Heart left ventricle (tissue), 13 donors: ENCODE data around the gene FOXK1.

Experiments used
- POLR2A ChIP-seq, 2 donors: fragments of 450-650 bp; IDR thresholded peaks; one replicate each; pipeline ENCODE4 v1.6.1; 2017; ENCODE audit warnings: antibody characterized with exemption in 2 of 2, mild to moderate bottlenecking in 2 of 2, moderate library complexity in 2 of 2
- TF ChIP-seq, protein P1 (sequence below), 12 donors: fragments of 200-600 bp; sonication (generic) in 4 of 12; IDR thresholded peaks; one replicate each; pipeline versions ENCODE4 v1.5.0 to v1.8.0; 2018 to 2022; ENCODE audit warnings: antibody characterized with exemption in 12 of 12, mild to moderate bottlenecking in 5 of 12
- donor health status: ischemic (EF 13 %, LVEDD 7.1; RV severe dilation, severe dysfunction).
- donor health status: DM: no; HTN: yes; CAD: no.
- donor health status: DM: no; HTN: no; CAD: no.
- donor health status: ischemic (EF 25% LVEDD 6.9; RV normal size, moderate dysfunction).
- donor health status: ischemic (EF 25% LVEDD 5.7; RV mildly dilated, moderate dysfunction).
- donor health status: ischemic (EF 35%, LVEDD 5.7; RV mildly dilated, moderate dysfunction).
- donor health status: nonischemic (EF 11% LVEDD 7.7; RV severe dilation, severe dysfunction).
- donor health status: DM: yes; HTN: yes; CAD: no.
- donor health status: PGD.
- donor health status: ischemic (EF 29% LVEDD 5.4; RV normal size, mild dysfunction).
- donor health status: nonischemic (EF 23%, LVEDD 6.1; RV moderate dilation, normal function).

DNA sequence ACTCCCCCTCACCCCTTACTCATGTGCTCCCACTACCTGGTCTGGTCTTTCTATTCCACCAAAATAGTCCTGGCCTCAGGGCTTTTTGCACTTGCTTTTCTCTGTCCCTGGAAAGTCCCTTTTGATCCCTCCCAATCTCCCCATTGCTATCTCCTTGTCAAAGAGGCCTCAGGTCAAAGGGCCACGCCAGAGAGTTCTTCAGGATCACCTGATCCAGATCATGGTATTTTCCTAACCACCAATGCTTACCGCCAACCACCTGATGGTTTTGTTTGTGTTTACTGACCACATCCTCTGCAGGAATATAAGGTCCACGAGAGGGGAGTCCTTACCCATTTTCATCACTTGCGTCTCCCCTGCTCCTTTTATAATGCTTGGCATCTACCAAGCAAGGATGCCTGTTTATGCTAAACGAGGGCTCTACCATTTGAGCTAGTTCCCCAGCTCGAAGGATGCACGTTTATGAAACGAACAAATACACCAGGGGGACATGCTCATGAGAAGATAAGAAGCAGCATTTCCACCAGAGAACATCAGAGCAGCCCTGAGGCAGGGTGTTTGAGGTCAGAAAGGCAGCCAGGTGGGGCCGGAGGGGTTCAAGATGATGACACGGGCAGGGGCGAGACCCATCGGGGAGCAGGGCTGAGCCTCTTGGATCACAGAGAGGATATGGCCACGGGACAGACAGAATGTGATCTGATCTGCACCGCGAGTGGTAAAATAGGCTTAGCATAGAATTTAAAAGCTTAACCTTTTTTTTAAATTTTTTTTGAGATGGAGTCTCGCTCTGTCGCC is 43.1 kb upstream of the FOXK1 start:
- TF ChIP-seq, protein P1, sequence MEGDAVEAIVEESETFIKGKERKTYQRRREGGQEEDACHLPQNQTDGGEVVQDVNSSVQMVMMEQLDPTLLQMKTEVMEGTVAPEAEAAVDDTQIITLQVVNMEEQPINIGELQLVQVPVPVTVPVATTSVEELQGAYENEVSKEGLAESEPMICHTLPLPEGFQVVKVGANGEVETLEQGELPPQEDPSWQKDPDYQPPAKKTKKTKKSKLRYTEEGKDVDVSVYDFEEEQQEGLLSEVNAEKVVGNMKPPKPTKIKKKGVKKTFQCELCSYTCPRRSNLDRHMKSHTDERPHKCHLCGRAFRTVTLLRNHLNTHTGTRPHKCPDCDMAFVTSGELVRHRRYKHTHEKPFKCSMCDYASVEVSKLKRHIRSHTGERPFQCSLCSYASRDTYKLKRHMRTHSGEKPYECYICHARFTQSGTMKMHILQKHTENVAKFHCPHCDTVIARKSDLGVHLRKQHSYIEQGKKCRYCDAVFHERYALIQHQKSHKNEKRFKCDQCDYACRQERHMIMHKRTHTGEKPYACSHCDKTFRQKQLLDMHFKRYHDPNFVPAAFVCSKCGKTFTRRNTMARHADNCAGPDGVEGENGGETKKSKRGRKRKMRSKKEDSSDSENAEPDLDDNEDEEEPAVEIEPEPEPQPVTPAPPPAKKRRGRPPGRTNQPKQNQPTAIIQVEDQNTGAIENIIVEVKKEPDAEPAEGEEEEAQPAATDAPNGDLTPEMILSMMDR (IDR thresholded peaks at IDR 0.05): no peak
- TF ChIP-seq POLR2A (IDR thresholded peaks at IDR 0.05): no peak
